Fibroblast of gingiva (primary cell): Measurements from ENCODE around the gene THUMPD3.

Experiments
- DNase-seq: peaks from one replicate; pipeline ENCODE4 v3.0.0-alpha.2; 2011; ENCODE audit warnings: low read depth

THUMPD3 gene, protein sequence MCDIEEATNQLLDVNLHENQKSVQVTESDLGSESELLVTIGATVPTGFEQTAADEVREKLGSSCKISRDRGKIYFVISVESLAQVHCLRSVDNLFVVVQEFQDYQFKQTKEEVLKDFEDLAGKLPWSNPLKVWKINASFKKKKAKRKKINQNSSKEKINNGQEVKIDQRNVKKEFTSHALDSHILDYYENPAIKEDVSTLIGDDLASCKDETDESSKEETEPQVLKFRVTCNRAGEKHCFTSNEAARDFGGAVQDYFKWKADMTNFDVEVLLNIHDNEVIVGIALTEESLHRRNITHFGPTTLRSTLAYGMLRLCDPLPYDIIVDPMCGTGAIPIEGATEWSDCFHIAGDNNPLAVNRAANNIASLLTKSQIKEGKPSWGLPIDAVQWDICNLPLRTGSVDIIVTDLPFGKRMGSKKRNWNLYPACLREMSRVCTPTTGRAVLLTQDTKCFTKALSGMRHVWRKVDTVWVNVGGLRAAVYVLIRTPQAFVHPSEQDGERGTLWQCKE

DNA sequence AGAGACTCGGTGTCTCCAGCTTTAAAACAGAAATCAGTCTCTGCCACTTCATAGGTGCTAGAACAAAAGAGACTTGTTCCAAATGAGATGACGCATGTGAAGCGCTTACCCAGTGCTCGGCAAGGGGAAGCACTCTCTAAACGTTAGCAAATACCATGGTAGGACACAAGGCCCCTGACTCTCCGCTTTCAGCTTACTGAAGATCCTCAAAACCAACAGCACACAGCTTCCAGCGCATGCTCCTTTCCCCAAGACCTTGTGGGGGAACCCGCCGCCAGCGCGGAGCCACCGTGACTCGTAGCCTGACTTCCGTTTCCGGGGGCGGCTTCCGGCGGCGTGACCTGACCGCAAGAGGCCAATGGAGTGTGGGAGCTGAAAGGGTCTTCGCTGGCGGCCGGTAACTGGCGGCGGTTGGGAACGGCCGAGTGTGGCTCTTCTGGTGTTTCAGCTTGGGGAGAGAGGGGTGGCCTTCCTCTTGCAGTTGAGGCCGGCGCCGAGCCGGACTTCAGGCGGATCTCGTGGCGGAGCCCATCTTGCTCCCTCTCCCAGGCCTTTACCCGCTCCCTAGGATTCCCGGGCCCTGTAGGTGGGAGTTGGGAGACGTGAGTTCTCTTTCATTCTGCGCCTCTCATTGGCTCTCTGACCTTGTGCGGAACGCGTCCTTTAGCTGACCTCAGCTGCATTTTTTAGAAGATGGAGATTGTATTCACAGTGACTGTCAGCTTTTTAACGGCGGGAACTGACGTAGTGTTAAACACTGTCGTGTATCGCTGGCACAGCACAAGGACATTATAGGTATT lies at the start of gene THUMPD3:
Gene THUMPD3, plus strand, starts transcription at position 324 of the 800 bp plus-strand sequence. CDS start 2,015 bp downstream, outside the sequence.
- DNase-seq, result peak; percentile 83

DNA sequence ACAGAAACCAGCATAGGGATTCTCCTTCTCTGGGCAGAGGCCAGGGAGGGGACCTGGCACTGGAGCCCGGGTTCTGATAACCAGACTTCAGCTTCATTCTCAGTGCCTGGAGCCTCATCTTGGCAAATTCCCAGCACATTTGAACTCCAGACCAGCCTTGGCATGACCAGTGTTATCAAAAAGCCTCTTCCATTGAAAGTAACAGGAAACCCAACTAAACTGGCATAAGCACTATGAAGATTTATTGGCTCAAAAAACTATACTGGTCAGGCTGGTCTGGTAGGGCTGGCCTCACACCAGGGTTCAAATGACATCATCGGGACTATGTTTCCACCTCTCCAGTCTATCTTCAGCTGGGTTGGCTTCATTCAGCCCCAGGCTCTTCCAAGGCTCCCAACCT lies 48.1 kb upstream of the THUMPD3 start:
- no peak for DNase-seq

DNA sequence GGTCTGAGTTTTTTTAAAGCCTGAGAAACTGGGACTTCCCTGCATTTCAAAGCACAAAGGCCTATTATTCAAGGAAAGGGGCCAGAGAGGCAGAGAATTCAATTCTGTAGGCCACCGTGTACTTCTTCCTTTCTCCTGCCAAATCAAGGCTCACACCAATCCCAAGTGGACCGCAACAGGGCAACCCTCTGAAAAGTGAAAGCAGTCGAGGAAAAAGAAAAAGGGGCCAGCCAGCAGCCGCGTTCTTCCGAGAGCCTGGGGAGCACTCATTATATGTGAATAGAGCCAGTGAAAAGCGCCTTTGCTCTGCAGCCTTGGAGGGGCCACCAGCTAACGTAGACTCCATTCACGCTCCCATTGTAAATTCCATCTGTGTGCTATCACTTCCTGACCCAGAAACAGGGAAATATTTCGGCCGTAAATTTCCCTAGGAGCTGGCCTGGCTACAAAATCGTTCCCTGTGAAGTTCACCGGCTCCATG lies 45.9 kb upstream of the THUMPD3 start:
- DNase-seq, result peak; percentile 18

DNA sequence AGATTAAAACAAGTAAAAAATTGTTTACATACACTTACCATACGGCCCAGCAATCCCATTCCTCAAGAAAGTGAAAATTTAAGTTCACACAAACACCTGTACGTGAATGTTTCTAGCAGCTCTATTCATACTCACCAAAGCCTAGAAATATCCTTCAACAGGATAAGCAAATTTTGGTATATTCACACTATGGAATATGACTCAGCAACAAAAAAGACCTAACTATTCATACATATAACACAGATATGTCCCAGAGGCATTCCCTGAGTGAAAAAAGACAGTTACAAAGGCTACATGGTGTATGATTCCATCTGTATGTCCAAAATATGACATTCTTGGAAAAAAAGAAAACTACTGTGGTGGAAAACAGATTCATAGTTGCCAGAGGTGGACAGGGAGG lies 40.1 kb upstream of the THUMPD3 start:
- DNase-seq, result no peak

DNA sequence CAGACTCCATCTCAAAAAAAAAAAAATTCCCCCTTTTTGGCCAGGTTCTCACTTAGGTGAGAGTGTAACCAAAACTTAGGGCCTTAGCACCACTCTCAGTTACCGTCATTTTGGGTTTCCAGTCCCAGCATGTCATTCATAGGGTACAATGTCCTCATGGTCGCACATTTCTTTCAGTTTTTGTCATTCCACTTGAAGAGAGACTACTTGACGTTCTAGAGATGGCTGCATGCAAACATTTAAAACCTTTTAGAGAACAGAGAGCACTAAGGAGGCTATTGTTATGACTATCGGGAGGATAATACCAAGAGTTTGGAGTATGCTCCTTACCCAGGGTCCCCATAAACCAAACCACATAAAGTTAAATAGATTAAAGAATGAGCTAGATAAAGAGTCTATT lies 37.9 kb upstream of the THUMPD3 start:
- no peak for DNase-seq

DNA sequence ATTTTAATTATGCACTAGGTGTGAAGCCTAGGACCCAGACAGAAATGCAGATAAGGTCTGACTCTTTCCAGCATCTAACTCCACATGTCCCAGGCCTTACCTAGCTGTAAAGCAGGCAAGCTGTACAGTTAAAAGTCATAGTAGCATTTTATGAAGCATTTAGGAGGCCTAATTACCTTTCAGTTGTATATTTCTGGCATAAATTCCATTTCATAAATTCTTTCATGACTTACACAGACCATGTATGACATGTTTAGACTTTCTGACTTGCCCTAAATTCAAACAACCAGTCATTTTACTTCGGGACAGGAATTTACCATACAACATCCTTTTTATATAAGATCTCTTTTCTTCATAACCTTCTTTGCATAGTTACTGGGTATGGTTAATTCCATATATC lies 35.3 kb upstream of the THUMPD3 start:
- no peak for DNase-seq

DNA sequence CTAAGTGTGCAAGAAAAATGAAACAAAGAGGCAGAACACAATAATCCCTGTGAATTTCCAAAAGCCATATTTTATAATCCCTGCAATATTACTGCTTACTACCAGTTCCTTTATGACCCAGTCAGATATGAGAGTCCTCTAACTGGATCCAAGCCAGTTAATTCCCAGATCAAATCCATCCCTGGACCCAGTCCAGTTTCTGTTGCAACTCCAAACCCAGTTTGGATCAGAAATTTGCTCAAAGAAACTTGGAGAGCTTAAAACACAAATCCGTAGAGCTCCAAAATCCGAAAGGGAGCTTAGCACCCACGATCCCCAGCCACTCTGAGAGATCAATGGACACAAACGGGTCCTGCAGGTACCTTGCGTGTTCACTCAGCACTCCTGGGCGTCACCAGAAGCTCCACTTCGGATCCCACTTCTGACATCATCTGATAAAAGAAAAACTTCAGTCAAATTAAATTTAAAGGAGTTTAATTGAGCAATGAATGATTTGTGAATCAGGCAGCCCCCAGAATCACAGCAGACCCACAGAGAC lies 32.6 kb upstream of the THUMPD3 start:
- DNase-seq, result no peak

DNA sequence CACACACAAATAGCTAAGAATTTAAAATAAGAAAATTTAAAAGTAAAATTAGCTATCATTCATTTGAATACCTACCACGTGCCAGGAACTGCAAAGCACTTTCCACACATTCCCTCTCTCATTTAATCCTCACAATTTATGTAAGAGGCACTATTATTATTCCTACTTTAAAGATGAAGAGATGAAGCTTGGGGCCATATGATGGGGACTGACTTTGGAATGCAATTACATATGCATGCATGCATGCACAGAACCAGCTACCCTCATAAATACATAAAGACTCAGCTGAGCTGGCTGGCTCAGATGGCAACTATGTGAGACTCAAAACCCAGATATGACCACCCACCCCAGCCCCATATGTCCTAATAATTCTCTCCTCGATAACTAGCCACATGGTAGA lies 31.7 kb upstream of the THUMPD3 start:
- no peak for DNase-seq

DNA sequence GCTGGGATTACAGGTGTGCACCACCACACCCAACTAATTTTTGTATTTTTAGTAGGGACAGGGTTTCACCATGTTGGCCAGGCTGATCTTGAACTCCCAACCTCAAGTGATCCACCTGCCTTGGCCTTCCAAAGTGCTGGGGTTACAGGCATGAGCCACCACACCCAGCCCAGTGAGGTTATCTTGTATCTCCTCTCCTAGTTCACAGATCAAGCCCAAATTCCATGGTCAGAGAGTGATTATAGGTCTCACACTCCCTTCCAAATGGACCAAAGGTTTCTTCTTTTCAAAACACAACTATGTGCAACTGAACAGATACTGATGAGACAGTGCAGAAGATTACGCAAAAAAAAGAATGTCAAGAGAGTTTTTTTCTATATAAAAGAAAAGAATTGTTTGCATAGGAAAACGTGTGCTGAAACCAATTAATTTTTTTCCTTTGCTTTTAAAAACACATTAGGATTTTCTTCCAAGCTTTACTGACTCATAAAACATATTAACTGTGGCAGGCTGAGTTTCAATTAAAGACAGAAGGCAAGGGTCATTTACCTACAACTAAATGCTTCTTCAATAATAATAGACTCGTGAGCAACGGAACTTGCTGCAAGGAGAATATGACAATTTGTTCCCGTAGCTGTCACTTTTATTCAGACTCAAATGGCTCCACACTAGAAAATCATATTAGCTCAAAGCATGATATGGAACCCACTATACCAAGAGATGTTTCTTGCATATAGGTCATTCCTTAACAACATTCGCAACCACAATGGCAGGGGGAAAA lies 30.4 kb upstream of the THUMPD3 start:
- no peak for DNase-seq

DNA sequence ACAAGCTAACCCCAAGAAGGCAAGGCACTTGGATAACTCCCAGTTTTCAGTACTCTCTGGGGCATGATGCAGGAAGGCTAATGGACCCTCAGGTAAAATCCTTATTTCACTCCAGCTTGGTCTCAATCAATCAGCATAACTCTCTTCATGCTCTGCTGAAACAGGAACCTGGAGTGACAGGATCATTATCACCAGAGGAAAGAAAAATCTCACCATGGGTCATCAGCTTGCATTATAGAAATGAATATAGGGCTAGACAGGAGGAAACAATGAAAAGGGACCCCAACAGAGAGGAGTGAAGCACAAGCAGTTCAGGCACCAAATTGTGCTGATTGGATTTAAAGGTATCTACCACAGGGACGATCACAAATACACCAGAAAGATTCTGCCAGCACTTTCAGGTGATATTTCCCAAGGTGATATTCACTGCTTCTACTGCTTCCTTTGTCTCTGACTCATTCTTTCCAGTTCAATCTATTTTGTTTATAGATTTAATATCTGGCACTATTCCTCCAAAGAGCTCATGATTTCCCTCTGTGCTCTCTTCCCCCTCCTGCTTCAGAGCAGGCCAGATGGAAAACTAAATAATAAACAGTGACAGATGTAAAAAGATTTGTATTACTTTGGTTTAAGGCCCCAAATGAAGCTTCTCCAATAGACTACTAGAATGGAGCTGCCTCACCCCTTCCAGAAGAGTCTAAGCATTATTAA lies 22.9 kb upstream of the THUMPD3 start:
- DNase-seq, result peak; percentile 14

DNA sequence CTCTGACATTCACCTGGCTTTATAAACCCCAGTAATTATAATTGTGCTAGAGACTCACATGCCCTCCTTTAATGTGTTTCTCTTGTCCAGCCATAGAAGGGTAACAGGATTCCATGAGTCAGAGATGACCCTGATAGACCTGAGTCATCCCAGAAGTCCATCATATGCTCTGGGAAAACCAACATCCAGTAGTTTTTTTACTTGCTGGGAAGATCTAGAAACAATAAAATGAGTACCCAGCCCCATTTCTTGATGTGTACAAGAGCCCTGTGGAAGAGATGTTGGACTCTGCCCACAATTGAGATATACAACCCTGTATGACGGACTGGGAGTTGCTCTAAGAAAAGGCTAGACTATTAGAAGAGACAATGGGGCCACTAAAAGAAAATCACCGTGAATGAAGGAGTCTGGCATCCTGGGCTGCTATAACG lies 22.4 kb upstream of the THUMPD3 start:
- DNase-seq, result peak; percentile 40

DNA sequence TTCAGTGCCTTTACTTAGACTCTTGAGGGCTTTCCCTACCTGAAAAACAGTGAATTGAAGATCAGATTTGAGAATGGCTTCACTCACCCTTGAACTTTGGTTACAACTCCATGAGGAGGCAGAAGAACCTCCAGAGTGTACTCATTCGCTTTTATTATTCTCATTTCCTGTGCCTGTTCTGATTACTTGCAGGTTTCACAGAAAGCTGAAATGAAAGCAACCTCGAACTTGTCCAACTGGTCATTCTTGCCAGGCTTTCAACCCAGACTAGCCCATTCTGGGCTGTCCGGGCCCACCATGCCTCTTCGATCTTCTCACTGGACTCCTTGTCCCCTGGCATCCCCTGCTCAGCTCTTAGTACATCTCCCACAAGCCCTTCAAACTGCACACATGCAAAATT lies 20.2 kb upstream of the THUMPD3 start:
- DNase-seq, result no peak

DNA sequence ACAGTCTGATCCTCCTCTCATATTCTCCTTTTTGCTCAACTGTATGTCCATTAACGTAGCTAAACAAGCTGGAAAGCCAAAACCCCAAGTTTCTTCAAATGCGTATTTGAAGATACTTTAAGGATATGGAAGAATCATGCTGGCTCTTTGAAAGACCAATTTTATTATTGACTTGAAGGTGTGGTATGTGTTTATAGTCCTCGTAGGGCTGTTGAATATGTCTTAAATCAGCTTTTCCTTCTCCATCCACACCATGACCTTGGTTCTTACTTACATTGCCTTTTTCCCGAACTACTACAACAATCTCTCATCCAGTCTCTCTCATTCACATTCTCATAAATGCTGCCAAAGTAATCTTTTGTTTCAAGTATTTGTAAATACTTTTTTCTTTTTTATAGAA lies 19.7 kb upstream of the THUMPD3 start:
- DNase-seq, result no peak

DNA sequence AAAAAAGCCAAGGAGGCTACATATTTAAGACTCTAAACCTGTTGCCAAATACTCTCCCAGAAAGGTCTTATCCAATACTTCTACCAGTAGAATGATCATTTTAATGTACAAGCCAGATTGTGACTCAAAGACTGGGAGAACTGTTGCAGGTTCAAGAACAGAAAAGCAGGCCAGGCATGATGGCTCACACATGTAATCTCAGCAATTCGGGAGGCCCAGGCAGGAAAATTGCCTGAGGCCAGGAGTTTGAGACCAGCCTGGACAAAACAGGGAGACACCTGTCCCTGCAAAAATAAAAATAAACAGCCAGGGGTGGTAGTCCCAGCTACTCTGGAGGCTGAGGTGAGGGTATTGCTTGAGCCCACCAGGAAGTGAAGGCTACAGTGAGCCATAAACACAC lies 17.8 kb upstream of the THUMPD3 start:
- DNase-seq, result no peak

DNA sequence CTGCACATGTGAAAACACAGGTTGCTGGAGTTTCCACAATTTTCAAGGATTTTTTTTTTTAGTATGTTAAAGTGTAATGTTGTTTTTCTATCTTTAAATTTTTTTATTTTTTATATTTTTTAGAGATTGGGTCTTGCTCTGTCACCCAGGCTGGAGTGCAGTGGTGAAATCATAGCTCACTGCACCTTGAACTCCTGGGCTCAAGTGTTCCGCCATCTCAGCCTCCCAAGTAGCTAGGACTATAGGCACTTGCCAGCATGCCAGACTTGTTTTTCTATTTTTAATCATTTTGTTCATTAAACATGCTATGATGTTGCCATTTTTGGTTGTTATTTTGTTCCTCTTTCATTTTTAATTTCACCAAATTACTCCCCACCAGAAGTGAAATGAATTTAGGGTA lies 16.7 kb upstream of the THUMPD3 start:
- DNase-seq, result no peak

DNA sequence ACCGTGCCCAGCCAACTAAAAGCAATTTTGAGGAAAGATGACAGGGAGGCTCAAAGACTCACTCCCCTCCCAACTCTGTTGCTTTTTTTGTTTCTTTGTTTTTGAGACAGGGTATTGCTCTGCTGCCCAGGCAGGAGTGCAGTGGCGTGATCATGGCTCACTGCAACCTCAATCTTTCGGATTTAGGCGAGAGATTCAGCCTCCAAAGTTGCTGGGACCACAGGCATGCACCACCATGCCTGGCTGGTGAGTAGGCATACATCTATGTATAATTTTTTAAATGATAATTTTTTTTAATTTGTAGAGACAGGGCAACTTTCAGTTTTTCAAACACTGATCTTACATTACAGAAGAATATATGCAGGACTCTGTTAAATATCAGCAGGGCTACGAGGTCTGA lies 15.8 kb upstream of the THUMPD3 start:
- no peak for DNase-seq

DNA sequence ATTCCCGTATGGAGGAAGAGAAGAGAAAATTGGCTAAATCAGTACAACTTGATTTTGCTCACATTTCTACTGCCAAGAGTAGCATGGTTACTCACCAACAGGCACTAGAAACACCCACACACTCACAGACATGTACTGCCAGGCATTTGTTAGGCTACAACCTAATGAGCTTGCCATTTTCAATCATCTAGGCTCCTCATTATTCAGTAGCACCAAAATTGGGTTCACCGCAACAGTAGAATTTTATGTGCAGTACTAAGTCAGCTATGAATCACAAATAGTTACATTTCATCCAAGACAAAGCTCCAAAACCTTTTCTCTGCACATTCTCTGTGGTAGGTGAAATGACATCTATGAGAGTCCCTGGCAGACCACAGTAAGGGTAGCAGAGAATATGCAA lies 15.0 kb upstream of the THUMPD3 start:
- DNase-seq, result peak; percentile 77

DNA sequence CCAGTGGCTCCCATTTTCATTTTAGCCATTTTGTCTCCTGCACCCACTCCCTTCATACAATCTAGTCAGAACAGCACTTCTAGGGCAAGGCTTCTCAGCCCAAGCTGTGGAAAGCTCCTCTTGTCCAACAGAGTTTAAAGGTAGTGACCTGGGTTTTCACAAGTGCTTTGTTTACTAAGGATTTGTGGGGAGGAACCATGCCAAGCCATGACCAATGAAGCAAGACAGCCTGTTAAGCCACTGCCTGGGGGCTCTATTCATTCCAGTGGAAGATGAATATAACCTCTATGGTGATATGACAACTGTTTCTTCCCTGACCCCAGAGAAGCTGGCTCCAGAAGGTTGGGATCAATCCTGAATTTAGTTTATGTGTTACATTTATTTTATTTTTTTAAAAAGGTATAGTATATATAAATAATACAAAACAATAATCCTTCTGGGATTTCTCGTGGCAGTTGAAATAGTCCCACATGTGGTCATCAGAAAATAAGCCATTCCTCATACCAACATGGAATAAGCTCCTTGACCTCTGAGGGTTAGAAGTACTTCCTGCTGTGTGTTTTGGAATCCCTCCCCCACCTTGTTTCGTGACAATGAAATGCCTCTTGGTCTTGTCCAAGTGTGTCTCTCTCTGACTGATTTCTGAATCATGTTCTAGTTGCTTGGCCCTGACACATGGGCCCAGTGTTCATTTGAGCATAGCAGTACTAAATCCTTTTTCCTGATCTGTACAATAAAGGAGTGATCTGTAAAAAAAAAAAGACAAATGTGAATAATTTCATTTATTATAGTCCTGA lies 13.3 kb upstream of the THUMPD3 start:
- DNase-seq, result peak; percentile 78

DNA sequence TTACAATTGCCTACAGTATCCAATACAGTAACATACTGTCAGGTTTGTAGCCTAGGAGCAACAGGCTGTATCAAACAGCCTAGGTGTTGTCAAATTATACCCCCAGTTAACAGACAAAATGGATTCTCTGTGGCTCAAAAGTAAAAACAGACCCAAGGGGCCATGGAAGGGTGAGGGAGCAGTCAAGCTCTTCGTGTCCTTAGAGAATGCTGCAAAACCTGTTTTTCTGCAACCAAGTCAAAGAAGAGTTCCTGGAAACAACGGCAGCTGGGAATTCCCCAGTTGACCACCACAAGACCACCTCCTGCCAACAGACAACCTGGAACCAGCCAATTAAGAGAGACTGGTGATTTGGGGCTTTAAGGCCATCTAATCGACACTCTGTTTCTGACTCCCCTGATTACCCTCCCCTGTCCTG lies 11.1 kb upstream of the THUMPD3 start:
- DNase-seq, result no peak
